SK-N-SH (cell line): Measurements from ENCODE around the gene L3MBTL2. TPM values are rescaled to one million over a fixed set of nuclear protein-coding genes. Genes with fewer than 3 reads are reported as not detected.

Experiments used
- CTCF ChIA-PET: fragments of 300-600, 350-600 bp; formaldehyde crosslinking; extraction: SDS; loops from one replicate; lab custom pipeline; 2021; lab: Yijun Ruan, JAX
- POLR2A ChIA-PET: fragments of 350-600 bp; sonication (Branson Sonifier 250); formaldehyde crosslinking; extraction: SDS; loops from one replicate; lab custom pipeline; 2020; ENCODE audit warnings: antibody characterized with exemption, inconsistent platforms; lab: Yijun Ruan, JAX
- DNase-seq: peaks from one replicate; pipeline ENCODE4 v3.0.0; 2012
- H2AFZ ChIP-seq: fragments of 200-600 bp; sonication (generic); 2 replicates; pipeline ENCODE4 v1.8.1; 2016; ENCODE audit warnings: antibody characterized with exemption, mild to moderate bottlenecking, low read depth
- H3F3A ChIP-seq: fragments of 200-600 bp; sonication (generic); replicated peaks from 2 replicates; pipeline ENCODE3; 2016; ENCODE audit warnings: antibody characterized with exemption, mild to moderate bottlenecking; ENCODE audit not compliant: insufficient read depth
- H3K27ac ChIP-seq, 2 experiments: fragments of 200-500 bp in 1 of 2; fragments of 200-600 bp in 1 of 2; sonication (Bioruptor generic) in 1 of 2; sonication (generic), shearing (Covaris generic) in 1 of 2; 2 replicates each; pipeline versions ENCODE4 v1.5.1 to v1.6.1; 2014 to 2016; ENCODE audit warnings: low read depth in 2 of 2, inconsistent platforms in 1 of 2, low read length in 1 of 2, mild to moderate bottlenecking in 1 of 2, mixed read lengths in 1 of 2
- H3K27me3 ChIP-seq: fragments of 200-600 bp; sonication (generic), shearing (Covaris generic); 2 replicates; pipeline ENCODE4 v1.6.1; 2016; ENCODE audit warnings: mixed run types; ENCODE audit not compliant: insufficient read depth
- H3K36me3 ChIP-seq, 2 experiments: fragments of 200-500 bp in 1 of 2; fragments of 200-600 bp in 1 of 2; sonication (Bioruptor generic) in 1 of 2; sonication (generic) in 1 of 2; replicated peaks in 1 of 2; 2 replicates each; pipeline versions ENCODE3 to v1.5.1; 2014 to 2016; ENCODE audit warnings: low read length in 1 of 2, mild to moderate bottlenecking in 1 of 2; ENCODE audit not compliant: insufficient read depth in 2 of 2, control insufficient read depth in 1 of 2
- H3K4me1 ChIP-seq, 2 experiments: fragments of 200-500 bp in 1 of 2; fragments of 200-600 bp in 1 of 2; sonication (Bioruptor generic) in 1 of 2; sonication (generic), shearing (Covaris generic) in 1 of 2; 2 replicates each; pipeline versions ENCODE4 v1.5.1 to v1.6.1; 2014 to 2016; ENCODE audit warnings: low read depth in 1 of 2, low read length in 1 of 2, mixed run types in 1 of 2; ENCODE audit not compliant: insufficient read depth in 2 of 2, control insufficient read depth in 1 of 2
- H3K4me2 ChIP-seq: fragments of 200-600 bp; sonication (generic), shearing (Covaris generic); 2 replicates; pipeline ENCODE4 v1.6.1; 2017; ENCODE audit warnings: mixed run types
- H3K4me3 ChIP-seq, 2 experiments: fragments of 200-500 bp in 1 of 2; fragments of 200-600 bp in 1 of 2; sonication (Bioruptor generic) in 1 of 2; sonication (generic), shearing (Covaris generic) in 1 of 2; 2 replicates each; pipeline versions ENCODE4 v1.5.1 to v1.8.1; 2014 to 2016; ENCODE audit warnings: low read depth in 2 of 2, inconsistent platforms in 1 of 2, low read length in 1 of 2, mild to moderate bottlenecking in 1 of 2, mixed read lengths in 1 of 2, moderate library complexity in 1 of 2
- H3K79me2 ChIP-seq: fragments of 200-600 bp; sonication (generic); 2 replicates; pipeline ENCODE4 v1.8.1; 2017; ENCODE audit warnings: mild to moderate bottlenecking; ENCODE audit not compliant: insufficient read depth
- H3K9ac ChIP-seq: fragments of 200-600 bp; sonication (generic); 2 replicates; pipeline ENCODE4 v1.6.1; 2017; ENCODE audit warnings: mixed run types
- H3K9me2 ChIP-seq: fragments of 200-600 bp; sonication (generic); 2 replicates; pipeline ENCODE4 v1.6.1; 2017; ENCODE audit warnings: mixed run types
- H3K9me3 ChIP-seq: fragments of 200-600 bp; sonication (generic); 2 replicates; pipeline ENCODE4 v1.6.1; 2017; ENCODE audit warnings: mixed run types, mild to moderate bottlenecking, moderate library complexity
- H4K20me1 ChIP-seq: fragments of 200-600 bp; sonication (generic); 2 replicates; pipeline ENCODE4 v1.6.1; 2017; ENCODE audit warnings: mild to moderate bottlenecking, mixed run types; ENCODE audit not compliant: insufficient read depth
- CHD2 ChIP-seq: fragments of 150-350 bp; IDR thresholded peaks from 2 replicates; pipeline ENCODE4 v1.6.1; 2018; ENCODE audit warnings: low read length; ENCODE audit not compliant: partially characterized antibody
- EP300 ChIP-seq, 2 experiments: IDR thresholded peaks; 2 replicates each; pipeline versions ENCODE4 v1.4.0 to v1.6.1; 2012; ENCODE audit warnings: borderline replicate concordance in 1 of 2, low read depth in 1 of 2, low read length in 1 of 2
- EZH2phosphoT487 ChIP-seq: fragments of 200-600 bp; sonication (generic); IDR thresholded peaks from 2 replicates; pipeline ENCODE4 v1.6.1; 2017; ENCODE audit warnings: low read depth, mixed run types, mild to moderate bottlenecking, antibody characterized with exemption, moderate library complexity, borderline replicate concordance
- FOSL2 ChIP-seq: IDR thresholded peaks from 2 replicates; pipeline ENCODE4 v1.4.0; 2012; ENCODE audit warnings: low read depth, mild to moderate bottlenecking, moderate library complexity, borderline replicate concordance
- FOXJ3 ChIP-seq: sonication (generic); formaldehyde crosslinking; IDR thresholded peaks from 2 replicates; pipeline ENCODE4 v1.5.1; 2020; ENCODE audit warnings: mild to moderate bottlenecking, missing genetic modification reagents
- FOXM1 ChIP-seq: IDR thresholded peaks from 2 replicates; pipeline ENCODE4 v1.4.0; 2012; ENCODE audit warnings: low read depth, mild to moderate bottlenecking
- GABPA ChIP-seq: IDR thresholded peaks from 2 replicates; pipeline ENCODE4 v1.4.0; 2012; ENCODE audit warnings: low read depth, mild to moderate bottlenecking
- GATA2 ChIP-seq: sonication (generic); formaldehyde crosslinking; IDR thresholded peaks from 2 replicates; pipeline ENCODE4 v1.5.0; 2020; ENCODE audit warnings: mild to moderate bottlenecking, missing genetic modification reagents
- JUND ChIP-seq: IDR thresholded peaks from 2 replicates; pipeline ENCODE4 v1.4.0; 2012
- MAX ChIP-seq: IDR thresholded peaks from 2 replicates; pipeline ENCODE4 v1.4.0; 2012; ENCODE audit warnings: low read depth
- MEF2A ChIP-seq: IDR thresholded peaks from 2 replicates; pipeline ENCODE4 v1.4.0; 2012; ENCODE audit warnings: low read depth, borderline replicate concordance
- MXI1 ChIP-seq: IDR thresholded peaks from 2 replicates; pipeline ENCODE4 v1.6.1; 2012; ENCODE audit warnings: mild to moderate bottlenecking, low read depth, low read length, improper control_type of control experiment
- NRF1 ChIP-seq: IDR thresholded peaks from 2 replicates; pipeline ENCODE4 v1.6.1; 2012; ENCODE audit warnings: low read depth, mild to moderate bottlenecking, low read length
- PBX3 ChIP-seq: IDR thresholded peaks from 2 replicates; pipeline ENCODE4; 2012
- TAF1 ChIP-seq: IDR thresholded peaks from 2 replicates; pipeline ENCODE4 v1.6.1; 2012; ENCODE audit warnings: low read depth, mild to moderate bottlenecking, low read length, moderate library complexity, borderline replicate concordance
- TCF12 ChIP-seq: IDR thresholded peaks from 2 replicates; pipeline ENCODE4 v1.4.0; 2012
- TEAD4 ChIP-seq: IDR thresholded peaks from 2 replicates; pipeline ENCODE4 v1.4.0; 2012; ENCODE audit warnings: mild to moderate bottlenecking, borderline replicate concordance; ENCODE audit not compliant: insufficient read depth
- USF2 ChIP-seq: fragments of 150-350 bp; IDR thresholded peaks from 2 replicates; pipeline ENCODE4 v1.6.1; 2017; ENCODE audit warnings: antibody characterized with exemption, low read length, low read depth, borderline replicate concordance
- YY1 ChIP-seq: IDR thresholded peaks from 2 replicates; pipeline ENCODE4 v1.4.0; 2012; ENCODE audit warnings: low read depth, mild to moderate bottlenecking
- WGBS: methylation state at CpG from one replicate; pipeline ENCODE4 v1.1.6; 2017; ENCODE audit warnings: low lambda C conversion rate; 5-methylcytosine and 5-hydroxymethylcytosine counted together
- polyA plus RNA-seq, 3 experiments: library from polyadenylated mRNA; depleted of rRNA; stranded (reverse); fragments of >200 nt; gene quantifications; 2 replicates each; pipeline ENCODE4 v1.2.3, GENCODE V29; 2012
- TF ChIP-seq, protein P1 (sequence below): fragments of 200-600 bp; sonication (generic); IDR thresholded peaks from 2 replicates; pipeline ENCODE4 v1.6.1; 2017; ENCODE audit warnings: antibody characterized with exemption, mild to moderate bottlenecking, moderate library complexity

L3MBTL2 gene
- polyA plus RNA-seq, 1 of the 3 experiments (the other 2 are of a cell fraction) = 13.3 TPM

- WGBS = 100% methylated on average over 2 of the region's 3 CpGs
- no peaks in the 10 kb centered on the region for H4K20me1 ChIP-seq
- no peaks in the 10 kb centered on the region; the same call in 1 of the 2 replicates for H3K79me2 ChIP-seq
- no peaks in the 10 kb centered on the region for H3K27me3 ChIP-seq
- CTCF ChIA-PET = no interaction called here
- H3K4me3 ChIP-seq = no peak overlapping the region
- H3K4me1 ChIP-seq = peaks cover 0 to 7% of the 10 kb centered on the region in 2 experiments; a peak in 1 of 4 replicates
- no peaks in the 10 kb centered on the region for H3K9me3 ChIP-seq
- no peak for DNase-seq
- H3F3A ChIP-seq = no peaks in the 10 kb centered on the region
- H2AFZ ChIP-seq = no peak overlapping the region
- H3K4me2 ChIP-seq = no peak overlapping the region
- peaks cover 30 to 57% of the 10 kb centered on the region in 2 experiments for H3K36me3 ChIP-seq
- no peak overlapping the region for H3K9ac ChIP-seq
- POLR2A ChIA-PET = no interaction called here
- H3K9me2 ChIP-seq = no peaks in the 10 kb centered on the region
- no peak overlapping the region for H3K27ac ChIP-seq
- TF ChIP-seq EZH2phosphoT487 (no peak), PBX3 (no peak), MXI1 (no peak), TEAD4 (no peak), NRF1 (no peak), TCF12 (no peak), GABPA (no peak), CHD2 (no peak), FOSL2 (no peak), GATA2 (CRISPR knock-in tag) (no peak), JUND (no peak), MEF2A (no peak), YY1 (no peak), FOXM1 (no peak), USF2 (no peak)
- TF ChIP-seq, protein P1, sequence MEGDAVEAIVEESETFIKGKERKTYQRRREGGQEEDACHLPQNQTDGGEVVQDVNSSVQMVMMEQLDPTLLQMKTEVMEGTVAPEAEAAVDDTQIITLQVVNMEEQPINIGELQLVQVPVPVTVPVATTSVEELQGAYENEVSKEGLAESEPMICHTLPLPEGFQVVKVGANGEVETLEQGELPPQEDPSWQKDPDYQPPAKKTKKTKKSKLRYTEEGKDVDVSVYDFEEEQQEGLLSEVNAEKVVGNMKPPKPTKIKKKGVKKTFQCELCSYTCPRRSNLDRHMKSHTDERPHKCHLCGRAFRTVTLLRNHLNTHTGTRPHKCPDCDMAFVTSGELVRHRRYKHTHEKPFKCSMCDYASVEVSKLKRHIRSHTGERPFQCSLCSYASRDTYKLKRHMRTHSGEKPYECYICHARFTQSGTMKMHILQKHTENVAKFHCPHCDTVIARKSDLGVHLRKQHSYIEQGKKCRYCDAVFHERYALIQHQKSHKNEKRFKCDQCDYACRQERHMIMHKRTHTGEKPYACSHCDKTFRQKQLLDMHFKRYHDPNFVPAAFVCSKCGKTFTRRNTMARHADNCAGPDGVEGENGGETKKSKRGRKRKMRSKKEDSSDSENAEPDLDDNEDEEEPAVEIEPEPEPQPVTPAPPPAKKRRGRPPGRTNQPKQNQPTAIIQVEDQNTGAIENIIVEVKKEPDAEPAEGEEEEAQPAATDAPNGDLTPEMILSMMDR = no peak
These were observed 33.1 kb upstream of the L3MBTL2 start for GRCh38 chr22:41171996-41172395.

DNA sequence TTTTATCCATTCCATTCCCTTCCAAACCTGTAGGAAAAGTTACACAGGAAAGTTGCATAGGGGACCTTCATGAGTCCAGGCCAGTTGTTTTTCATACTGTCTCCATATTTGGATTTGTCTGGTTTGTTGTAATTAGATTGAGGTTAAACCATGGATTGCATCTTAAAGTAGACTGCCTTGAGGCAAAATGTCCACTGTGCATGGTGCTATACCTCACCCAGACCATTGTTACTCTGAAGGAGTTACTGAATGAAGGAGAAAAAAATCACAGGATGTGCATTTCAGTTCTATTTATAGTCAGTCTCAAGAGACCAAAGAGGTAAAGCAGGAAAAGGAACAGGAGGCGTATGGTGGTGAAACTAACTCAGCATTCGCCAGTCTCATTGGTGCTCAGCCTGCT, 29.6 kb upstream of the L3MBTL2 start:
- CTCF ChIA-PET = interaction anchor here (1.0 kb wide), 1 partner anchor 15 kb away, joined by 5 read pairs; no protein-coding TSS in a partner anchor
- Histone ChIP-seq H3K27ac (peak overlapping the region in 1 of 2 experiments; percentile 60; a peak in 1 of 4 replicates), H2AFZ (no peak overlapping the region), H3K9ac (no peak overlapping the region), H4K20me1 (no peaks in the 10 kb centered on the region), H3K27me3 (no peaks in the 10 kb centered on the region), H3F3A (no peaks in the 10 kb centered on the region), H3K9me2 (no peaks in the 10 kb centered on the region), H3K9me3 (no peaks in the 10 kb centered on the region), H3K36me3 (peaks cover 17 to 53% of the 10 kb centered on the region in 2 experiments), H3K4me2 (no peak overlapping the region), H3K4me1 (peaks cover 0 to 7% of the 10 kb centered on the region in 2 experiments; a peak in 1 of 4 replicates), H3K4me3 (no peak overlapping the region), H3K79me2 (no peaks in the 10 kb centered on the region; the same call in 1 of the 2 replicates)
- DNase-seq = peak; percentile 5
- POLR2A ChIA-PET = no interaction called here
- WGBS = 83% methylated on average over 2 of the region's 2 CpGs
- no peak for TF ChIP-seq PBX3
- no peak for TF ChIP-seq FOXJ3 (CRISPR knock-in tag)
- TF ChIP-seq TEAD4 = no peak
- no peak for TF ChIP-seq MEF2A
- no peak for TF ChIP-seq GATA2 (CRISPR knock-in tag)
- TF ChIP-seq TAF1 = no peak
- TF ChIP-seq FOSL2 = no peak
- no peak for TF ChIP-seq EP300 (IDR thresholded peaks at IDR 0.05; ENCODE audit: borderline replicate concordance in 1 of 2, low read depth in 1 of 2, low read length in 1 of 2)
- no peak for TF ChIP-seq USF2
- no peak for TF ChIP-seq MAX
